ENCODE results near the gene COL5A2. TPM values are rescaled to one million over a fixed set of nuclear protein-coding genes. Genes with fewer than 3 reads are reported as not detected.

Gene COL5A2
- total RNA-seq, 4 donors from 2014 or later: 34.7 to 60.4 (median 51.4) TPM

GRCh38 chr2:189057316-189057715 is 122.2 kb downstream of the COL5A2 start:
- no peak overlapping the region for H3K27ac ChIP-seq
- DNase-seq (ENCODE audit: low spot score in 2 of 2): no peak
- peaks cover 0 to 49% (median 0%) of the 10 kb centered on the region in 3 donors for H3K36me3 ChIP-seq
- H3K4me1 ChIP-seq: no peaks in the 10 kb centered on the region
- WGBS, 2 donors: 76 to 79% methylated on average over 2 of the region's 2 CpGs
- no peaks in the 10 kb centered on the region for H3K9me3 ChIP-seq
- no peak for TF ChIP-seq EP300 (IDR thresholded peaks at IDR 0.05)
- no peak for TF ChIP-seq CTCF (IDR thresholded peaks at IDR 0.05)
- TF ChIP-seq POLR2A (IDR thresholded peaks at IDR 0.05): no peak
- no peak overlapping the region for H3K4me3 ChIP-seq
- no peaks in the 10 kb centered on the region for H3K27me3 ChIP-seq

- Histone ChIP-seq H3K27ac (no peak overlapping the region), H3K4me1 (no peaks in the 10 kb centered on the region), H3K9me3 (no peaks in the 10 kb centered on the region), H3K27me3 (no peaks in the 10 kb centered on the region), H3K4me3 (no peak overlapping the region), H3K36me3 (peaks cover 0 to 52% (median 0%) of the 10 kb centered on the region in 3 donors)
- TF ChIP-seq POLR2A (IDR thresholded peaks at IDR 0.05) (no peak), EP300 (IDR thresholded peaks at IDR 0.05) (no peak), CTCF (IDR thresholded peaks at IDR 0.05) (no peak)
- DNase-seq (ENCODE audit: low spot score in 2 of 2): no peak
- WGBS, 2 donors: 47 to 58% methylated on average over 4 of the region's 4 CpGs
These were observed 123.1 kb downstream of the COL5A2 start for GRCh38 chr2:189056200-189057106.

GRCh38 chr2:189050165-189050712 is 129.3 kb downstream of the COL5A2 start:
- TF ChIP-seq EP300 (IDR thresholded peaks at IDR 0.05) (no peak), CTCF (IDR thresholded peaks at IDR 0.05) (no peak), POLR2A (IDR thresholded peaks at IDR 0.05) (no peak)
- Histone ChIP-seq H3K27me3 (no peaks in the 10 kb centered on the region), H3K36me3 (peaks cover 0 to 68% (median 0%) of the 10 kb centered on the region in 3 donors), H3K4me1 (no peaks in the 10 kb centered on the region), H3K4me3 (no peak overlapping the region), H3K27ac (no peak overlapping the region), H3K9me3 (no peaks in the 10 kb centered on the region)
- no peak for DNase-seq (ENCODE audit: low spot score in 2 of 2)
- WGBS, 2 donors: 74 to 86% methylated on average over 6 to 7 of the region's 7 CpGs

DNA sequence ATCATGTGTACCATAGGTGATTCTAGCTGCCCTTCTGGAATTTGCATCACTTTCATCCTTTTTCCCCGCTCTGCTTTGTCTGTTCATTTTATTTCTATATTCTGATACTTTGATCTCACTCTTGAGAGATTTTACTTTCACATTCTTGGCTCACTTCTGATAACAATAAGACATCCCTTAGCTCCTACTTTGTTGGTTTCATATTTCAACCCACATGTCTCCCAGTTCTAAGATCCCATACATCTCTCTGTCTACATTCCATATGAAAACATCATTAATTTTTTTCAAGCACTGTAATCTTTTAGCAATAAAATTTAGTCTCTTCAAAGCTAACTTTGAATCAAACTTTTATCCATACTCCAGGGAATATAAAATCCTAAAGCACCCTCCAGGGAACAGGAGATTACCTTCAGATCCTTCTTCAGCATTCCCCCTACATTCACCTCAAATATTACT is 129.8 kb downstream of the COL5A2 start:
- DNase-seq (ENCODE audit: low spot score in 2 of 2): no peak
- H3K36me3 ChIP-seq: peaks cover 0 to 67% (median 0%) of the 10 kb centered on the region in 3 donors
- no peak for TF ChIP-seq EP300 (IDR thresholded peaks at IDR 0.05)
- no peak for TF ChIP-seq CTCF (IDR thresholded peaks at IDR 0.05)
- TF ChIP-seq POLR2A (IDR thresholded peaks at IDR 0.05): no peak
- H3K27me3 ChIP-seq: no peaks in the 10 kb centered on the region
- H3K9me3 ChIP-seq: no peaks in the 10 kb centered on the region
- H3K4me1 ChIP-seq: no peaks in the 10 kb centered on the region
- H3K4me3 ChIP-seq: no peak overlapping the region
- 65 to 96% methylated on average over 1 of the region's 1 CpG for WGBS, 2 donors
- H3K27ac ChIP-seq: no peak overlapping the region

- Histone ChIP-seq H3K9me3 (no peaks in the 10 kb centered on the region), H3K4me3 (no peak overlapping the region), H3K4me1 (no peaks in the 10 kb centered on the region), H3K27me3 (no peaks in the 10 kb centered on the region), H3K27ac (no peak overlapping the region), H3K36me3 (peaks cover 0 to 64% (median 0%) of the 10 kb centered on the region in 3 donors)
- DNase-seq (ENCODE audit: low spot score in 2 of 2): no peak
- TF ChIP-seq EP300 (IDR thresholded peaks at IDR 0.05) (no peak), CTCF (IDR thresholded peaks at IDR 0.05) (no peak), POLR2A (IDR thresholded peaks at IDR 0.05) (no peak)
- 89 to 94% methylated on average over 3 of the region's 3 CpGs for WGBS, 2 donors
These were observed 131.4 kb downstream of the COL5A2 start for GRCh38 chr2:189048189-189048588.
